ENCODE measurements around the gene KRTAP12-3. TPM values are rescaled to one million over a fixed set of nuclear protein-coding genes. Genes with fewer than 3 reads are reported as not detected.

Gene KRTAP12-3
- total and polyA plus RNA-seq, 9 of the 15 experiments (the other 6 are each of a cell fraction or from before 2014, with no cell fraction given) = not detected

- peaks cover 14 to 33% of the 10 kb centered on the region in 2 experiments; a peak in 4 of 5 replicates for H3K27me3 ChIP-seq (ENCODE audit: control insufficient read depth in 2 of 2, insufficient read depth in 2 of 2, low read length in 2 of 2)
- no peak overlapping the region for H2AFZ ChIP-seq (ENCODE audit: low read depth, low read length)
- WGBS (ENCODE audit: insufficient coverage, low coverage, missing lambda C conversion rate) = 0% methylated on average over 3 of the region's 3 CpGs
- BruUV-seq (replicated peaks) = no TSS peak
- H3K9me1 ChIP-seq (ENCODE audit: control insufficient read depth, insufficient read depth, low read length) = peaks cover 3% of the 10 kb centered on the region
- in situ Hi-C loops (cut with MboI) = no loop called here
- ChIA-PET CTCF (ENCODE audit: low intra/inter-chr PET ratio) (no interaction called here), POLR2A (interaction anchor here (1.5 kb wide), 1 partner anchor 25 kb away, joined by 5 read pairs; no protein-coding TSS in a partner anchor)
- H3K27ac ChIP-seq (ENCODE audit: extremely low read depth, low read depth, low read length) = no peak overlapping the region
- H3K4me1 ChIP-seq (replicated peaks in 1 of 2; ENCODE audit: control insufficient read depth in 2 of 2, insufficient read depth in 2 of 2, low read length in 2 of 2) = peaks cover 0 to 8% of the 10 kb centered on the region in 2 experiments; a peak in 2 of 5 replicates
- no peak overlapping the region for H3K9ac ChIP-seq (ENCODE audit: insufficient read depth in 1 of 2, low read depth in 2 of 2, low read length in 2 of 2)
- H3K9me3 ChIP-seq (replicated peaks; ENCODE audit: control insufficient read depth, insufficient read depth, low read depth, low read length) = no peaks in the 10 kb centered on the region
- H3K36me3 ChIP-seq (ENCODE audit: control insufficient read depth, insufficient read depth, low read length) = no peaks in the 10 kb centered on the region
- no peak overlapping the region for H3K4me2 ChIP-seq (ENCODE audit: insufficient read depth, low read length)
- FAIRE-seq = no peak
- TF ChIP-seq UBTF (IDR thresholded peaks at IDR 0.05; ENCODE audit: borderline replicate concordance in 1 of 2, low read depth in 2 of 2, low read length in 2 of 2) (no peak), SRSF7 (optimal IDR thresholded peaks at IDR 0.05; ENCODE audit: low read depth, low read length) (no peak), ELF1 (tag; IDR thresholded peaks at IDR 0.05) (0 out of 2 replicates have a peak, but pooled peaks have one; percentile 27)
- TF ChIP-seq, protein P1, sequence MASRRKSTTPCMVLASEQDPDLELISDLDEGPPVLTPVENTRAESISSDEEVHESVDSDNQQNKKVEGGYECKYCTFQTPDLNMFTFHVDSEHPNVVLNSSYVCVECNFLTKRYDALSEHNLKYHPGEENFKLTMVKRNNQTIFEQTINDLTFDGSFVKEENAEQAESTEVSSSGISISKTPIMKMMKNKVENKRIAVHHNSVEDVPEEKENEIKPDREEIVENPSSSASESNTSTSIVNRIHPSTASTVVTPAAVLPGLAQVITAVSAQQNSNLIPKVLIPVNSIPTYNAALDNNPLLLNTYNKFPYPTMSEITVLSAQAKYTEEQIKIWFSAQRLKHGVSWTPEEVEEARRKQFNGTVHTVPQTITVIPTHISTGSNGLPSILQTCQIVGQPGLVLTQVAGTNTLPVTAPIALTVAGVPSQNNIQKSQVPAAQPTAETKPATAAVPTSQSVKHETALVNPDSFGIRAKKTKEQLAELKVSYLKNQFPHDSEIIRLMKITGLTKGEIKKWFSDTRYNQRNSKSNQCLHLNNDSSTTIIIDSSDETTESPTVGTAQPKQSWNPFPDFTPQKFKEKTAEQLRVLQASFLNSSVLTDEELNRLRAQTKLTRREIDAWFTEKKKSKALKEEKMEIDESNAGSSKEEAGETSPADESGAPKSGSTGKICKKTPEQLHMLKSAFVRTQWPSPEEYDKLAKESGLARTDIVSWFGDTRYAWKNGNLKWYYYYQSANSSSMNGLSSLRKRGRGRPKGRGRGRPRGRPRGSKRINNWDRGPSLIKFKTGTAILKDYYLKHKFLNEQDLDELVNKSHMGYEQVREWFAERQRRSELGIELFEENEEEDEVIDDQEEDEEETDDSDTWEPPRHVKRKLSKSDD (conservative IDR thresholded peaks at IDR 0.05; ENCODE audit: low read length) = no peak
- no peaks in the 10 kb centered on the region for H3K79me2 ChIP-seq (ENCODE audit: control insufficient read depth, insufficient read depth, low read length)
- DNase-seq (ENCODE audit: extremely low read depth in 1 of 4, low spot score in 3 of 4) = no peak
- ATAC-seq = no peak
- H3K4me3 ChIP-seq = no peak overlapping the region
- no peaks in the 10 kb centered on the region for H4K20me1 ChIP-seq (replicated peaks; ENCODE audit: control insufficient read depth, insufficient read depth, low read length)
- intact Hi-C loops (cut with micrococcal nuclease) = no loop called here
Measured at GRCh38 chr21:44618909-44619308, 38.8 kb upstream of the KRTAP12-3 start.
